Astrocyte (in vitro differentiated cells and primary cell): ENCODE results near the gene CTDP1. TPM values are rescaled to one million over a fixed set of nuclear protein-coding genes. Genes with fewer than 3 reads are reported as not detected.

Experiments used
- DNase-seq: peaks from one replicate; pipeline ENCODE4 v3.0.0-alpha.2; 2010; ENCODE audit warnings: low read depth
- FAIRE-seq: peaks from 2 replicates; lab custom pipeline; 2011; peaks lifted over from hg19 to GRCh38; lab: Jason Lieb, UNC
- H2AFZ ChIP-seq: 2 replicates; pipeline ENCODE4 v1.6.0; 2012; ENCODE audit warnings: low read depth, low read length, inconsistent platforms
- H3K27ac ChIP-seq: 2 replicates; pipeline ENCODE4 v1.5.1; 2011; ENCODE audit warnings: low read depth, low read length, inconsistent platforms
- H3K27me3 ChIP-seq: 2 replicates; pipeline ENCODE4 v1.6.0; 2011; ENCODE audit warnings: low read length, inconsistent platforms; ENCODE audit not compliant: insufficient read depth
- H3K36me3 ChIP-seq: 2 replicates; pipeline ENCODE4 v1.5.1; 2011; ENCODE audit warnings: low read length, inconsistent platforms; ENCODE audit not compliant: insufficient read depth
- H3K4me1 ChIP-seq: 2 replicates; pipeline ENCODE4 v1.5.1; 2011; ENCODE audit warnings: low read length, inconsistent platforms; ENCODE audit not compliant: insufficient read depth
- H3K4me2 ChIP-seq: 2 replicates; pipeline ENCODE4 v1.6.0; 2012; ENCODE audit warnings: low read length, inconsistent platforms
- H3K4me3 ChIP-seq: 2 replicates; pipeline ENCODE4 v1.5.1; 2011; ENCODE audit warnings: low read depth, mild to moderate bottlenecking, low read length, inconsistent platforms; ENCODE audit not compliant: insufficient read depth
- H3K79me2 ChIP-seq: 2 replicates; pipeline ENCODE4 v1.6.0; 2012; ENCODE audit warnings: mild to moderate bottlenecking, low read length, inconsistent platforms; ENCODE audit not compliant: insufficient read depth
- H3K9ac ChIP-seq: 2 replicates; pipeline ENCODE4 v1.6.0; 2012; ENCODE audit warnings: mild to moderate bottlenecking, low read length, inconsistent platforms
- H3K9me3 ChIP-seq: 2 replicates; pipeline ENCODE4 v1.5.1; 2012; ENCODE audit warnings: low read depth, mild to moderate bottlenecking, low read length, inconsistent platforms; ENCODE audit not compliant: insufficient read depth
- H4K20me1 ChIP-seq: 2 replicates; pipeline ENCODE4 v1.6.0; 2012; ENCODE audit warnings: low read length, inconsistent platforms; ENCODE audit not compliant: insufficient read depth
- H3K27ac Mint-ChIP-seq: one replicate; pipeline ENCODE4 v1.8.0; 2021; ENCODE audit warnings: mild to moderate bottlenecking, mixed read lengths; ENCODE audit not compliant: unreplicated experiment
- H3K27me3 Mint-ChIP-seq: one replicate; pipeline ENCODE4 v1.8.0; 2021; ENCODE audit warnings: low read depth, mixed read lengths; ENCODE audit not compliant: unreplicated experiment
- H3K36me3 Mint-ChIP-seq: one replicate; pipeline ENCODE4 v1.8.0; 2021; ENCODE audit warnings: low read depth, mixed read lengths; ENCODE audit not compliant: unreplicated experiment
- H3K4me1 Mint-ChIP-seq: one replicate; pipeline ENCODE4 v1.8.0; 2021; ENCODE audit warnings: low read depth, mixed read lengths; ENCODE audit not compliant: unreplicated experiment
- H3K4me3 Mint-ChIP-seq: one replicate; pipeline ENCODE4 v1.8.0; 2021; ENCODE audit warnings: mild to moderate bottlenecking, moderate library complexity, mixed read lengths; ENCODE audit not compliant: unreplicated experiment
- H3K9me3 Mint-ChIP-seq: one replicate; pipeline ENCODE4 v1.8.0; 2021; ENCODE audit warnings: mild to moderate bottlenecking, mixed read lengths; ENCODE audit not compliant: unreplicated experiment
- CTCF ChIP-seq: IDR thresholded peaks from 2 replicates; pipeline ENCODE4 v1.5.1; 2011; ENCODE audit warnings: low read depth, mild to moderate bottlenecking, inconsistent platforms, low read length, moderate library complexity; ENCODE audit not compliant: insufficient read depth
- EZH2 ChIP-seq: IDR thresholded peaks from 2 replicates; pipeline ENCODE4 v1.6.1; 2012; ENCODE audit warnings: mild to moderate bottlenecking, low read length, inconsistent platforms; ENCODE audit not compliant: insufficient read depth
- total RNA-seq: library from RNA; stranded (reverse); gene quantifications from 2 replicates; pipeline ENCODE4 v1.2.1, GENCODE V29; 2021

The CTDP1 gene
- total RNA-seq, 1 donor from 2014 or later, result 31.7 TPM

GRCh38 chr18:79678665-79679551 is 695 bp upstream of the CTDP1 start:
- H3K27me3 Mint-ChIP-seq, result no peaks in the 10 kb centered on the region
- Histone ChIP-seq H4K20me1 (peaks cover 37% of the 10 kb centered on the region), H3K27me3 (no peaks in the 10 kb centered on the region), H3K4me1 (peaks cover 22% of the 10 kb centered on the region), H3K4me3 (peak overlapping the region; percentile 86), H3K27ac (peak overlapping the region; percentile 99), H3K79me2 (peaks cover 56% of the 10 kb centered on the region), H3K9me3 (no peaks in the 10 kb centered on the region), H2AFZ (peak overlapping the region; percentile 98), H3K4me2 (peak overlapping the region; percentile 91), H3K36me3 (no peaks in the 10 kb centered on the region), H3K9ac (peak overlapping the region; percentile 96)
- TF ChIP-seq CTCF (no peak), EZH2 (no peak)
- peak overlapping the region; percentile 98 for H3K27ac Mint-ChIP-seq
- H3K4me1 Mint-ChIP-seq, result peaks cover 24% of the 10 kb centered on the region
- H3K36me3 Mint-ChIP-seq, result peaks cover 9% of the 10 kb centered on the region
- DNase-seq (peak; percentile 98), FAIRE-seq (peak; percentile 80)
- no peaks in the 10 kb centered on the region for H3K9me3 Mint-ChIP-seq
- peak overlapping the region; percentile 90 for H3K4me3 Mint-ChIP-seq

- H3K9ac ChIP-seq, result peak overlapping the region; percentile 96
- H3K9me3 ChIP-seq, result no peaks in the 10 kb centered on the region
- peaks cover 22% of the 10 kb centered on the region for H3K4me1 ChIP-seq
- Mint-ChIP-seq H3K4me3 (peak overlapping the region; percentile 91), H3K9me3 (no peaks in the 10 kb centered on the region), H3K27me3 (no peaks in the 10 kb centered on the region), H3K4me1 (peaks cover 24% of the 10 kb centered on the region), H3K27ac (peak overlapping the region; percentile 88), H3K36me3 (peaks cover 15% of the 10 kb centered on the region)
- FAIRE-seq (no peak), DNase-seq (peak; percentile 34)
- peak overlapping the region; percentile 91 for H3K4me2 ChIP-seq
- H3K27ac ChIP-seq, result peak overlapping the region; percentile 99
- TF ChIP-seq EZH2, result no peak
- TF ChIP-seq CTCF, result no peak
- H2AFZ ChIP-seq, result peak overlapping the region; percentile 98
- no peaks in the 10 kb centered on the region for H3K36me3 ChIP-seq
- peaks cover 50% of the 10 kb centered on the region for H4K20me1 ChIP-seq
- peaks cover 70% of the 10 kb centered on the region for H3K79me2 ChIP-seq
- H3K4me3 ChIP-seq, result peak overlapping the region; percentile 86
- H3K27me3 ChIP-seq, result no peaks in the 10 kb centered on the region
Observed at GRCh38 chr18:79680100-79680879, 687 bp downstream of the CTDP1 start.
